K562 (cell line): ENCODE measurements around the gene PTCH2. TPM values are rescaled to one million over a fixed set of nuclear protein-coding genes. Genes with fewer than 3 reads are reported as not detected.

Source experiments
- CBX5 ChIP-seq: IDR thresholded peaks from 2 replicates; pipeline ENCODE4 v1.6.1; 2014; ENCODE audit warnings: low read depth, borderline replicate concordance
- CHD7 ChIP-seq: fragments of 200-600 bp; sonication (generic); IDR thresholded peaks from one replicate; pipeline ENCODE4 v1.6.1; 2012; ENCODE audit warnings: mild to moderate bottlenecking, low read depth, low read length, inconsistent platforms
- CLOCK ChIP-seq: fragments of 250-450 bp; sonication (Bioruptor Pico); IDR thresholded peaks from 2 replicates; pipeline ENCODE4 v1.4.0; 2020; ENCODE audit warnings: mild to moderate bottlenecking, moderate library complexity, borderline replicate concordance
- MCM7 ChIP-seq, 2 experiments: fragments of 450-650 bp; IDR thresholded peaks; 2 replicates each; pipeline ENCODE4 v1.6.1; 2016 to 2018
- MYC ChIP-seq, 2 experiments: fragments of 250-450 bp in 1 of 2; sonication (Bioruptor Pico) in 1 of 2; IDR thresholded peaks; 2 replicates each; pipeline versions ENCODE4 v1.5.1 to v1.6.1; 2012 to 2021; ENCODE audit warnings: low read depth in 2 of 2, borderline replicate concordance in 1 of 2, improper control_type of control experiment in 1 of 2, low read length in 1 of 2, mild to moderate bottlenecking in 1 of 2, moderate library complexity in 1 of 2
- PTRF ChIP-seq: fragments of 450-650 bp; IDR thresholded peaks from 2 replicates; pipeline ENCODE4 v1.6.1; 2016; ENCODE audit warnings: mild to moderate bottlenecking, missing genetic modification characterization, missing compliant biosample characterization
- RAD51 ChIP-seq: fragments of 450-650 bp; IDR thresholded peaks from 2 replicates; pipeline ENCODE4 v1.7.1; 2016; ENCODE audit warnings: low read depth, mild to moderate bottlenecking, borderline replicate concordance
- RNF2 ChIP-seq: sonication (generic); IDR thresholded peaks from 2 replicates; pipeline ENCODE4 v1.6.1; 2016
- ZNF584 ChIP-seq: fragments of 200-800 bp; sonication (Bioruptor generic); IDR thresholded peaks from 2 replicates; pipeline ENCODE4 v1.6.1; 2016; ENCODE audit warnings: low read depth, mild to moderate bottlenecking, missing genetic modification characterization, missing compliant biosample characterization
- ZNF778 ChIP-seq: fragments of 450-650 bp; formaldehyde crosslinking; IDR thresholded peaks from 2 replicates; pipeline ENCODE4 v1.4.0; 2020; ENCODE audit warnings: mild to moderate bottlenecking, moderate library complexity
- polyA plus RNA-seq, 8 experiments: library from polyadenylated mRNA; depleted of rRNA in 4 of 8; stranded (reverse) in 5 of 8; unstranded in 3 of 8; fragments of >200 nt; fragmentation: Nextera tagmentation in 2 of 8; fragmentation: Illumina TruSeq in 1 of 8; extraction: Ambion mirVana in 2 of 8; extraction: Trizol in 1 of 8; gene quantifications; 2 replicates each; pipeline versions ENCODE4 v1.2.1 to v1.2.3, GENCODE V29; 2011 to 2014; ENCODE audit warnings: inconsistent platforms in 1 of 8, missing spikeins in 1 of 8
- total RNA-seq, 7 experiments: library from RNA; depleted of rRNA in 6 of 7; stranded (reverse); fragments of >200 nt in 6 of 7; fragmentation: Illumina TruSeq in 2 of 7; extraction: Trizol in 2 of 7; gene quantifications; 2 replicates each; pipeline versions ENCODE4 v1.2.1 to v1.2.3, GENCODE V29; 2011 to 2021; ENCODE audit warnings: low replicate concordance in 1 of 7

Gene PTCH2
- total and polyA plus RNA-seq, 9 of the 15 experiments (the other 6 are each of a cell fraction or from before 2014, with no cell fraction given), result 0.15 to 27.3 (median 0.48) TPM; not detected in 1

- TF ChIP-seq ZNF584 (CRISPR knock-in tag) (no peak), CBX5 (no peak), MYC (IDR thresholded peaks at IDR 0.05; ENCODE audit: low read depth, low read length) (peak; percentile 50; the same call in 1 of the 2 replicates), MYC (CRISPR knock-in tag; IDR thresholded peaks at IDR 0.05; ENCODE audit: borderline replicate concordance, low read depth) (no peak), RAD51 (no peak), CHD7 (no peak), CLOCK (no peak), ZNF778 (CRISPR knock-in tag) (no peak), MCM7 (IDR thresholded peaks at IDR 0.05) (no peak), RNF2 (no peak), PTRF (no peak)
These were observed 7.0 kb downstream of the PTCH2 start (continued) for GRCh38 chr1:44835738-44836675.
